Fibroblast of skin of right biceps (primary cell): ENCODE measurements around the gene TEX36.
"Not testable (repeated sequence)": the region's sequence is repeated elsewhere in the genome, so short reads cannot be mapped to it uniquely, and the experiment has no call there.

Experiments used
- DNase-seq: peaks from one replicate; pipeline ENCODE4 v3.0.0-alpha.2; 2013

TEX36 gene

GRCh38 chr10:125683063-125683462 lies at the start of gene TEX36:
Gene TEX36, minus strand, starts transcription at chr10:125683163. Its CDS starts 174 bp downstream, at chr10:125682989.
- DNase-seq = no peak

DNA sequence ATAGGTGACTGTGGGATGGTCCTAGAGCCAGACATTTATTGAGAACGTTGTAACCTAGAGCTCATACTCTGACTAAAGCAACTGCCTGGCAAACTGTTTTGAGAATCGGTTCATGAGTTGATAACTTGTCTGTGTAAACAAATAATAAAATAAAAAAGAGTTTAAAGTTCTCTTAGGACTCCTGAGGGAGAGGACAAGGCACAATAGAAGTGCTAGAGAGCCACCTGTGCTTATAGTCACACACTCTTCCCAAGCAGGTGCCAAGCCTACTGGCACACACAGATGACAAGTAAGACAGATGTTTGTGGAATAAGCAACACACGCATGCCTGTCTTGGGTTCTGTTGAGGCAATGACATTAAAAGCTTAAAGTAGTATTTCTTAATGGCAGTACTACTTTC lies 44.5 kb upstream of the TEX36 start:
- DNase-seq = no peak

DNA sequence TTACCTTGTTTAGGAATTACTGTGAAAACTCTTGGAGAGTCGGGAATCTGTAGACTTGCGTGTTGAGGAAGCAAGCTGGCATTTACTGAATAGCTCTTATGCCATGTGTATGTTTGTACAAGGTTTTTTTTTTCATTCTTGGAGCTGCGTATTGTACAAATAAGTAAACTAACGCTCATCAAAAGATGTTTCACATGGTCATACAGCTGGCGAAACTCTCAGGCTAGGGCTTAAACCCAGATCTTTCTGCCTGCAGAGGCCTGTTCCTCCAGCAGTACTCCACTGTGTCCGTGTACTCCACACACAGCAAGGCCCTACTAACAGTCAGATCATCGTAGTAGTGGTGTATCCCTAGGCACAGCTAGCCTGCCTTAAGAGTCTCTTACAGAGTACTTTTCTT lies 44.0 kb upstream of the TEX36 start:
- no peak for DNase-seq

GRCh38 chr10:125722811-125723210 lies 39.8 kb upstream of the TEX36 start:
- no peak for DNase-seq

DNA sequence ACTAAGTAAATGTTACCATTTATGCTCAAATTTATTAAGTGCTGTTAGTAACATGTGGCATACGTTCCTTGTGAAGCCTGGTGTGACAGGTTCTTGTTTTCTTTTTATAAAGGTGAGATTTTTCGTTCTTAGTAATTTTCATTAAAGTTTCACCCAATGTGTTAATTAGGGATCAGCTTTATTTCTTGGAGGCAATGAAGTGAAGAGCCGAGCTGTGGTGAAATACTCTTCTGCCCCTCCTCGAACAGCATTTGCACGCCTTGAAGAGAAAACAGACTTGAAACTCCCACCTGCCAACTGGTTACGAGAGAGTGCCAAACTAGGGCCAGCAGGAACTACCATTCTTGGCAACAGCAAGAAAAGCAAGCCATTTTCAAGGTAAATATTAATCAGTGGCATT lies 38.1 kb upstream of the TEX36 start:
- DNase-seq = no peak

DNA sequence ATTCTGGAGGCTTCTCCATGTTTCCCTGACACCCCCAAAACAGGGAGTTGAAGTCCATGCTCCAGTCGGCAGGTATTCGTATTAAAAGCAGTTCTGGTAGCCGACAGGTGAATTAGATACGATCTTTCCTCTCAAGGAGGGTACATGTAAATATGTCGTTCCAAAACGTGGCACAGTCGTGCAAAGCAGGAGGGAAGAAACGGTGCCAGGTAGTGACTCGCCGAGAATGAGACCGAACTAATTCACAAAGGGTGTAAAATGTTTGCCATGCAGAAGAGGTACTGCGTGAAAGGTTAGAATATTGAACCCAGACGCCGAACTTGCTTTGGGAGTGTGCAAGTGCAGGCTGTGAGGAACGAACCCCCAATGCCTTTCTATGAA lies 37.0 kb upstream of the TEX36 start:
- no peak for DNase-seq

GRCh38 chr10:125719173-125720001 lies 36.4 kb upstream of the TEX36 start, which contains the start of gene EDRF1:
Gene EDRF1, plus strand, starts transcription at chr10:125719709. Its CDS starts 99 bp downstream, at chr10:125719808.
- peak; percentile 99 for DNase-seq

DNA sequence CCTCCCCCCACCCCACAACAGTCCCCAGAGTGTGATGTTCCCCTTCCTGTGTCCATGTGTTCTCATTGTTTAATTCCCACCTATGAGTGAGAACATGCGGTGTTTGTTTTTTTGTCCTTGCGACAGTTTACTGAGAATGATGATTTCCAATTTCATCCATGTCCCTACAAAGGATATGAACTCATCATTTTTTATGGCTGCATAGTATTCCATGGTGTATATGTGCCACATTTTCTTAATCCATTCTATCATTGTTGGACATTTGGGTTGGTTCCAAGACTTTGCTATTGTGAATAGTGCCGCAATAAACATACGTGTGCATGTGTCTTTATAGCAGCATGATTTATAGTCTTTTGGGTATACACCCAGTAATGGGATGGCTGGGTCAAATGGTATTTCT lies 31.8 kb upstream of the TEX36 start:
- DNase-seq = not testable (repeated sequence)

DNA sequence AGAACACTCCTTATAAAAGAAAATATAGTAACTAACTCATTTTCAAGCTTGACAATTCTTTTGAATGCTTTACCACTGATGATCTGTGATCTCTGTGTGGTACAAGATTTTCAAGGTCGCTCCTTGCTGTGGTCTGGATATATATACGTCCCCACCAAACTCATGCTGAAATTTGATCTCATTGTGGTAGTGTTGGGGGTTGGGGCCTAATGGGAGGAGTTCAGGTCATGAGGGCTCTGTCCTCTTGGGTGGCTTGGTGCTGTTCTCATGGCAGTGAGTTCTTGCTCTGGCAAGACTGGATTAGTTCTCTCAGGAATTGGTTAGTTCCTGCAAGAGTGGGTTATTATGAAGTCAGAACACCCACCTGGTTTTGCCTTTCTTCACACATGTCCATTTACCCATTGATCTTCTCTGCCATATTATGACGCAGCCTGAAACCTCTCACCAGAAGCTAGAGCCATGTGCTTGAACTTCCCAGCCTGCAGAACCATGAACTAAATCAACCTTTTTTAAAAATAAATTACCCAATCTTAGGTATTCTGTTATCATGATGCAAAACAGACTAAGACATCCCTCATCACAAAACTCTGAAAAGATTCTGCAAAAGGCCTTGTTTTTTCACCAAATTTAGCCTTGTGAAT lies 28.3 kb upstream of the TEX36 start:
- DNase-seq = peak; percentile 30

GRCh38 chr10:125709553-125710474 lies 26.9 kb upstream of the TEX36 start:
- no peak for DNase-seq

DNA sequence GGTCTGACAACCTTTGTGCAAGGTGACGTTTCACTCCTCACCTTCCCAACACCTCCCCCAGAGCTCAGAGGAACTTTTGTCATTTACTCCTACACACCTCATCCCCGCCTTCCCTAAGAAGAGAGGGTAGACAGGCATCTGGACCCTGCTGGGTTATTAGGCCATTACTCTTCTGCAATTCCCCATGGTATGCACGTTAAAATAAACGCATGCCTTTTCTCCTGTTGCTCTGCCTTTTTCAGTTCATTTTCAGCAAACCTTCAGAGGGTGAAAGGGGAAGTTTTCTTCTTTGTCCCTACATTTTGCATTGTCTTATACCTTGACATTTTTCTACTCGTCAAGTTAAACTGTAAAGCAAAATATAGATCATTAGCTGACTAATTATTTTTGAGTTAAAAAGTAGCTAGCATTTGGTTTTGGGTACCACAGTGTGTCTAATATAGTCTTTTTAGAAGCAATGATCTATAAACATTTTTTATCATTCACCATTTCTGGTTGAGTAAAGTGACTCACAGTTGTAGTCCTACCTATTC lies 26.1 kb upstream of the TEX36 start:
- no peak for DNase-seq

- no peak for DNase-seq
Observed at GRCh38 chr10:125707541-125708468, 24.8 kb upstream of the TEX36 start.

DNA sequence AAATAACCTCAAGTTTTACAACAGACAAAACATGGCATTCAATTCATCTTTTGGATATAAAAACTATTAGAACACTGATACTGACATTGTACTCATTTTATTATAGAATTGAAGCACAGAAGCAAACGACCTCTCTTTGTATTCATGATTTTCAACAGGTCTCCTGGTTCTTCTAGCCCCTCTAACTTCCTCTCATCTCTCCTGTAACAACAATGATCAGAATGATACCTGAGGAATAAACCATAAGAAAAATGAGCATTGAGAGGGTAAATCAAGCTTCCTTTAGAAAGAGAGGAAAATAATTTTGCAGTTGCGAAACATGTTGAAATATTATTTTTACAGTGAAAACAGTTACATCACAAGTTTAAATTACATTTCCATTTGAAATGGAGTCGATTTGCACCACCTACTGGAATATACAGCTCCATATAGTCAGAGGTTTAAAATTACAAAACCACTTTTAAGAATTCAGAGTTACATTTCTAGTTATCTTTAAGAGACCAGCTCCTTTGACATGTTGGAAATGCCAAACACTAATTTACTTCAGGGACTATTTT lies 17.5 kb upstream of the TEX36 start:
- DNase-seq = peak; percentile 51

- no peak for DNase-seq
Observed at GRCh38 chr10:125699562-125700143, 16.7 kb upstream of the TEX36 start.

DNA sequence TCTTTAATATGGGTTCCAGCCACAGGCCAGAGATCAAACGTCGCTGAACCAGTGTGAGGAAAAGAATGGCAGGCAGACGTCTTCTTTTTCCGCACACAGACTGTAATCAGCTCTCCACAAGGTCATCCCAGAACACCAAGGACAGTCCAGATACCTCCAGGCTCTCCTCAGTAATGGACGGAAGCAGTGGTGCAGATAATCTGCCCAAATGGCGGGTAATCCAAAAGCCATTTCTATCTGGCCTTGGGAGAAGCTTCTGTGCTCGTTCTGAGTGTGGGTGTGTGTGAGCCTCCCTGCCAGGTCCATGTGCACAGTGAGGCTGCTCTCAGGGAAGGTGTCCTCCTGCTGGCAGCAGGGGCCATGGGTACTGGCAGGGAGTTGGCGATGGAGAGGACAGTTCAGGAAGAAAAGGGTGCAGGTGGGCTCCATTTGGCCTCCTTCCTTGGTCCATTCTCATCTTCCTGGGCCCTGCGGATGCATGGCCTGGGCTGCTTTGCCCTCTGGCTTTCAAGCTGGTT lies 15.6 kb upstream of the TEX36 start:
- no peak for DNase-seq

GRCh38 chr10:125696884-125697283 lies 13.9 kb upstream of the TEX36 start:
- DNase-seq = not testable (repeated sequence)

- peak; percentile 97 for DNase-seq
Observed at GRCh38 chr10:125694883-125695282, 11.9 kb upstream of the TEX36 start.

GRCh38 chr10:125693524-125693847 lies 10.5 kb upstream of the TEX36 start:
- DNase-seq = no peak

DNA sequence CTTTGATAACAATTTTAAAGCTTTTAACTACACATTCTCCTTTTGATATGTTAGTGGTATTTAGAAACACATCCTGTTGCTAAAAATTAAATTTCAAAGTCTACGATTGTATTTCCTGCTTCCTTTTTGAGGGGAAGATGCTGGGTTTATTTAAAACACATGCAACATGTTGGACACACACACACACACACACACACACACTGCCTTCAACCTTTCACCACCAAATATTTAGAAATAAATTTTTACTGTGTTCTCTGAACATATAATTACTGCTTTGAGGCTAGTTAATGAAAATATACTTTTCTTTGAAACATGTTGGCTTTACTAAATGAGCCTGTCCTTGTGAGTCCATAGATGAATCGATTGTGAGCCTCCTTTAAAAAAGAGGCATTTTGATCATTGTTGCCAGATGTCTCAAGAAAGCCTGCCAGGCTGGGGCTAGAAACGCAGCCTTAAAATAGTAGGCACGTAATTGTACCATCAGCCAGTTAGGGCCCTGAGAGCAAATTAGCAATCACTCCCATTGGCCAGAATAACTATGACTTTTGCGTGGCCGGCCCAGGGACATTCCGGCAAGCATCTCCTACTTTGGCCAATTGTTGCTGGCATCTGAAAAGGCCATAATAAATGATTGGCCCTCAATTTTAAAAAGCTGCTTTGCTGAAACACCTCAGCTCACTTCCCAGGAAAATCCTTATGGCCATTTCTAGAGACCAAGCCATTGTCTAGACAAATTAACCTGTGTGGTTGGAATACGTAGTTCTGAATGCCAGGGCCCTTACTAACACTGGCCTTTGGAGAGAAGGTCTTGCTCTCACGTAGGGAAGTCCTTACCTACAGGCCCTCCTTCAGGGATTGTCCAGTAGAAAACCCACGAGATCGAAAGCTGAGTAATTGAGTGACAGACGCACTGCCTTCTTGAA lies 9.9 kb upstream of the TEX36 start:
- peak; percentile 70 for DNase-seq

- DNase-seq = peak; percentile 68
Observed at GRCh38 chr10:125692196-125692595, 9.2 kb upstream of the TEX36 start.
